CD4-positive, alpha-beta T cell treated with Interleukin-12 subunit alpha and Interleukin-12 subunit beta, for 1 hour (primary cell): Measurements from ENCODE around the gene PRKACB.
"Not testable (repeated sequence)": the region's sequence is repeated elsewhere in the genome, so short reads cannot be mapped to it uniquely, and the experiment has no call there.

Experiments
- DNase-seq: peaks from one replicate; pipeline ENCODE4 v3.0.0-alpha.2; 2020

PRKACB gene

GRCh38 chr1:84272401-84272800 lies 128.3 kb downstream of the PRKACB start:
- DNase-seq: no peak

- DNase-seq: no peak
Measured at GRCh38 chr1:84277343-84278059, 133.4 kb downstream of the PRKACB start.

GRCh38 chr1:84278905-84279304 lies 134.8 kb downstream of the PRKACB start:
- DNase-seq: no peak

DNA sequence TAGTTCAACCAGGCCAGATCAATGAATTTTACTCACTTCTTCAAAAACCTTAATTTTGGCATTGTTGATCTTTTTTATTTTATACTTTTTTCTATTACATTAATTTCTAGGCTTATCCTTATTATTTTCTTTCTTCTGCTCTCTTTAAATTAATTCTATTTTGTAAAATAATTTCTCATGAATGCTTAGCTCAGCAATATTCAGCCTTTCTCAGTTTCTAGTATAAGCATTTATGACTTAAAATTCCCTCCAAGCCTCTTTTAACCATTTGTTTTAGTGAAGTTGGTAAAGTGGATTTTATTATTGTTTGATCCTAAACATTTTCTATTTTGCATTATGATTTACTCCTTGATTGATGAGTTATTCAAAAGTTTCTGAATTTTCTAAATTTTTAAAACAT lies 136.8 kb downstream of the PRKACB start:
- DNase-seq: no peak

DNA sequence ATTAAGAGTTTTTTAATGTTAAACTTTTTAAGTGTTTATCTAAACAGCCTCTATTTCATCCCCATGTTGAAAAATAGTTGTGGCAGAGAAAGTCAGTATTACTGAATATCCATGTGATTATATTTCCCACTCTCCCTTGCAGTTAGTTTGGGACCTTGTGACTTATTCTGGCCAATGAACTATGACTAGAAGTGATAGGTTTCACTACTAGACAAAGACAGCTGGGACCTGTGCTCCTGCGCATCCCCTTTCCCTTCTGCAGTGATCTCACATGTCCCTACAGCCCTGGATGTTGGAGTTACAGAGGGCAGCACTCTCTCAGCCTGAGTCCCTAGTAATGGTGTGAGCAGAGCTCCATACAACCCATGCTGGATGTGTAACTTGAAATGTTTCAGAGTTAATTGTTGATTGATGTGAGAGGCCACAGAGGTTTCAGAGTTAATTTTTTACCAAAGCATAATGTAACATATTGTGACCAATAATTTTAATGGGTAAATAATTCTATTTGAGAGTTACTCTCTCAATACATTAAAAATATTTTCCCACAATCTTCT lies 138.8 kb downstream of the PRKACB start:
- no peak for DNase-seq

- no peak for DNase-seq
Measured at GRCh38 chr1:84283381-84283780, 139.3 kb downstream of the PRKACB start.

DNA sequence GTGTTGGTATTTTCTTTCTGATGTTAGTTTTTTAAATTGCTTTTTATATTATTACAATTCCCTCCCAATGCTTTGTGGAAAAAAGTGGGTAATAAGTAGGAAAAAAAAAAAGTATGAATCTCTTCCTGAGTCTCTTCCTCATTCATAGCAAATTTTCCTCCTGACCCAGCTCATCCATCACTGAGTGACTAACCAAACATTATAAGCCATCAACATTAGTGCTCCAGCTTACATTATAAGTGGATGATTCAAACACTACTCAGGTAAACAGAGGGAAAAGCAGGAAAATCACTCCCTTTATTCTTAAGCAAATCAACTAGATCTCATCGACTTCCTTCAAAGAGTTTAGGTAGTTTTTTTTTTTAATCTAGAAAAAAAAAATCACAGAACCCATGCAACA lies 142.0 kb downstream of the PRKACB start:
- no peak for DNase-seq

- not testable (repeated sequence) for DNase-seq
Measured at GRCh38 chr1:84287389-84287788, 143.3 kb downstream of the PRKACB start.
